ENCODE data around the gene LITAF. TPM values are rescaled to one million over a fixed set of nuclear protein-coding genes. Genes with fewer than 3 reads are reported as not detected.
"Not testable (repeated sequence)": the region's sequence is repeated elsewhere in the genome, so short reads cannot be mapped to it uniquely, and the experiment has no call there.

LITAF gene
- total RNA-seq, 3 donors from 2014 or later, result 68.4 to 127 (median 103) TPM

GRCh38 chr16:11506741-11507305 lies 79.9 kb downstream of the LITAF start:
- Mint-ChIP-seq H3K4me1 (ENCODE audit: low read depth) (no peaks in the 10 kb centered on the region), H3K36me3 (ENCODE audit: insufficient read depth) (peaks cover 2% of the 10 kb centered on the region), H3K27me3 (ENCODE audit: low read depth) (no peaks in the 10 kb centered on the region), H3K9me3 (peaks cover 3% of the 10 kb centered on the region), H3K4me3 (no peak overlapping the region)
- DNase-seq, result no peak
- ATAC-seq, result no peak

GRCh38 chr16:11504261-11504660 lies 82.5 kb downstream of the LITAF start:
- not testable (repeated sequence) for H3K9me3 Mint-ChIP-seq; H3K4me3 Mint-ChIP-seq; H3K27me3 Mint-ChIP-seq (ENCODE audit: low read depth); H3K4me1 Mint-ChIP-seq (ENCODE audit: low read depth); H3K36me3 Mint-ChIP-seq (ENCODE audit: insufficient read depth); DNase-seq; ATAC-seq

- DNase-seq (no peak), ATAC-seq (no peak)
- no peak overlapping the region for H3K4me3 Mint-ChIP-seq
- H3K36me3 Mint-ChIP-seq (ENCODE audit: insufficient read depth), result no peaks in the 10 kb centered on the region
- no peaks in the 10 kb centered on the region for H3K27me3 Mint-ChIP-seq (ENCODE audit: low read depth)
- H3K9me3 Mint-ChIP-seq, result no peaks in the 10 kb centered on the region
- H3K4me1 Mint-ChIP-seq (ENCODE audit: low read depth), result no peaks in the 10 kb centered on the region
Measured at GRCh38 chr16:11503566-11503965, 83.2 kb downstream of the LITAF start.

GRCh38 chr16:11502239-11502638 lies 84.5 kb downstream of the LITAF start:
- ATAC-seq, result no peak
- H3K36me3 Mint-ChIP-seq (ENCODE audit: insufficient read depth), result no peaks in the 10 kb centered on the region
- peaks cover 7% of the 10 kb centered on the region for H3K4me1 Mint-ChIP-seq (ENCODE audit: low read depth)
- H3K4me3 Mint-ChIP-seq, result no peak overlapping the region
- no peak for DNase-seq
- no peaks in the 10 kb centered on the region for H3K9me3 Mint-ChIP-seq
- H3K27me3 Mint-ChIP-seq (ENCODE audit: low read depth), result no peaks in the 10 kb centered on the region

GRCh38 chr16:11501632-11502031 lies 85.1 kb downstream of the LITAF start:
- ATAC-seq (no peak), DNase-seq (no peak)
- no peaks in the 10 kb centered on the region for H3K9me3 Mint-ChIP-seq
- H3K4me1 Mint-ChIP-seq (ENCODE audit: low read depth), result peaks cover 10% of the 10 kb centered on the region
- H3K4me3 Mint-ChIP-seq, result no peak overlapping the region
- no peaks in the 10 kb centered on the region for H3K27me3 Mint-ChIP-seq (ENCODE audit: low read depth)
- no peaks in the 10 kb centered on the region for H3K36me3 Mint-ChIP-seq (ENCODE audit: insufficient read depth)

- Mint-ChIP-seq H3K36me3 (ENCODE audit: insufficient read depth) (no peaks in the 10 kb centered on the region), H3K4me3 (no peak overlapping the region), H3K9me3 (no peaks in the 10 kb centered on the region), H3K4me1 (ENCODE audit: low read depth) (peaks cover 12% of the 10 kb centered on the region), H3K27me3 (ENCODE audit: low read depth) (no peaks in the 10 kb centered on the region)
- no peak for ATAC-seq
- no peak for DNase-seq
Measured at GRCh38 chr16:11500700-11501346, 85.9 kb downstream of the LITAF start.

GRCh38 chr16:11499295-11500089 lies 87.2 kb downstream of the LITAF start:
- Mint-ChIP-seq H3K4me3 (no peak overlapping the region), H3K27me3 (ENCODE audit: low read depth) (no peaks in the 10 kb centered on the region), H3K9me3 (no peaks in the 10 kb centered on the region), H3K36me3 (ENCODE audit: insufficient read depth) (no peaks in the 10 kb centered on the region), H3K4me1 (ENCODE audit: low read depth) (peaks cover 16% of the 10 kb centered on the region)
- ATAC-seq (no peak), DNase-seq (no peak)

GRCh38 chr16:11498683-11499082 lies 88.0 kb downstream of the LITAF start:
- Mint-ChIP-seq H3K9me3 (no peaks in the 10 kb centered on the region), H3K27me3 (ENCODE audit: low read depth) (no peaks in the 10 kb centered on the region), H3K36me3 (ENCODE audit: insufficient read depth) (no peaks in the 10 kb centered on the region), H3K4me3 (no peak overlapping the region), H3K4me1 (ENCODE audit: low read depth) (peaks cover 16% of the 10 kb centered on the region)
- ATAC-seq (no peak), DNase-seq (no peak)

GRCh38 chr16:11497851-11498289 lies 88.8 kb downstream of the LITAF start:
- Mint-ChIP-seq H3K4me1 (ENCODE audit: low read depth) (peaks cover 16% of the 10 kb centered on the region), H3K9me3 (no peaks in the 10 kb centered on the region), H3K36me3 (ENCODE audit: insufficient read depth) (no peaks in the 10 kb centered on the region), H3K27me3 (ENCODE audit: low read depth) (no peaks in the 10 kb centered on the region), H3K4me3 (no peak overlapping the region)
- DNase-seq, result no peak
- ATAC-seq, result no peak

Other genes with a start within 250 kb of the LITAF start
- 10 to 100 TPM in 2 of 3 donors, 1 to 10 TPM in 1; 5.5 to 12.9 (median 12.8) TPM for gene RMI2, start 241.5 kb downstream of the LITAF start, total RNA-seq
- 1 to 10 TPM; 6.5 to 8.3 (median 7.6) TPM for gene SNN, start 81.5 kb upstream of the LITAF start, total RNA-seq
- 10 to 100 TPM; 34.3 to 39.0 (median 35.5) TPM for gene TXNDC11, start 155.9 kb upstream of the LITAF start, total RNA-seq
- gene ZC3H7A, start 210.3 kb upstream of the LITAF start, total RNA-seq, result 10 to 100 TPM; 33.3 to 39.7 (median 38.4) TPM